ENCODE measurements around the gene ZBTB37. TPM values are rescaled to one million over a fixed set of nuclear protein-coding genes. Genes with fewer than 3 reads are reported as not detected.

ZBTB37 gene
- total and polyA plus RNA-seq, 2 of the 4 experiments (the other 2 are of a cell fraction) = 1.0 to 13.1 TPM

DNA sequence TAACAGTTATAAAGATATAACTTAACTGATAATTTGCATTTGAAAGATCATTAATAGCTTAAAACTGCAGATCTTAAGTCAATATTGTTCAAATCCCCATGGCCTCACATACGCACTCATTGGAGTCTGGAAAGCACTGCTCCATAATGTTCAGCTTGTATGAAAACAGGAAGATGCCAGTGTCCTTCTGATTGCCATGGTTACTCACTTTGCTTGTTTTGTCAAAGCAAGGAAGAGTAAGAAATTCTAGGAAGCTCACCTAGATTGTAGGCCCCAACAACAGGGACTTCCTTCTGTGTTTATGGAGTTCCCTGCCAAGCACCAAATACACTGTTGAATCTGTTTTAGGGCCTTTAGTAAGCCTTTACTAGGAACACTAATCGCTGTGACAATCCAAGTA lies 11.3 kb upstream of the ZBTB37 start:
- dilution Hi-C loops (cut with HindIII; ENCODE audit: low sequenced_read_pairs, unreplicated experiment) = no loop called here
- Histone ChIP-seq H3K4ac (ENCODE audit: low read depth, low read length) (peak overlapping the region; percentile 78), H3K36me3 (ENCODE audit: control insufficient read depth, insufficient read depth, low read length) (peaks cover 12% of the 10 kb centered on the region), H4K91ac (ENCODE audit: insufficient read depth, low read depth, low read length) (peak overlapping the region; percentile 35; the same call in 1 of the 2 replicates), H2AK5ac (ENCODE audit: low read depth, low read length) (peak overlapping the region; percentile 62), H3K14ac (replicated peaks; ENCODE audit: low read depth, low read length) (peak overlapping the region; percentile 43), H2BK20ac (ENCODE audit: low read depth, low read length) (peak overlapping the region; percentile 73), H2BK15ac (ENCODE audit: low read depth, low read length) (no peak overlapping the region), H4K8ac (ENCODE audit: low read depth in 2 of 2, low read length in 2 of 2) (peak overlapping the region in 1 of 2 experiments; percentile 56; a peak in 2 of 4 replicates), H3K79me1 (ENCODE audit: low read depth in 1 of 2, low read length in 2 of 2) (peaks cover 5 to 33% of the 10 kb centered on the region in 2 experiments; a peak in 2 of 4 replicates), H2BK5ac (ENCODE audit: low read depth, low read length, poor library complexity, severe bottlenecking) (peak overlapping the region; percentile 90), H3K27ac (ENCODE audit: insufficient read depth, low read length) (peak overlapping the region; percentile 21; the same call in 1 of the 2 replicates), H3K9me1 (ENCODE audit: insufficient read depth, low read length) (peaks cover 5% of the 10 kb centered on the region; the same call in 1 of the 2 replicates), H3K9me3 (ENCODE audit: control insufficient read depth, insufficient read depth, low read length) (no peaks in the 10 kb centered on the region), H3K4me2 (ENCODE audit: low read depth, low read length) (peak overlapping the region; percentile 36; the same call in 1 of the 2 replicates), H3K9ac (ENCODE audit: low read depth, low read length) (no peak overlapping the region), H2AFZ (replicated peaks; ENCODE audit: low read length, poor library complexity) (no peak overlapping the region), H2AK9ac (replicated peaks; ENCODE audit: low read depth, low read length, poor library complexity) (no peak overlapping the region), H3K23ac (ENCODE audit: low read depth, low read length) (0 out of 2 replicates have a peak overlapping the region, but pooled peaks have one; percentile 55), H3K4me1 (ENCODE audit: control insufficient read depth, insufficient read depth, low read length) (peaks cover 16% of the 10 kb centered on the region), H3K18ac (ENCODE audit: low read depth, low read length) (peak overlapping the region; percentile 4; the same call in 1 of the 2 replicates), H4K5ac (ENCODE audit: low read depth, low read length) (no peak overlapping the region; the same call in 1 of the 2 replicates), H4K20me1 (ENCODE audit: insufficient read depth, low read length) (peaks cover 12% of the 10 kb centered on the region), H3K56ac (ENCODE audit: extremely low read depth, insufficient read depth, low read length) (no peak overlapping the region), H3K4me3 (ENCODE audit: insufficient read depth, low read depth, low read length) (no peak overlapping the region), H3K27me3 (ENCODE audit: control insufficient read depth, insufficient read depth, low read length) (no peaks in the 10 kb centered on the region), H2BK120ac (ENCODE audit: low read depth, low read length) (peak overlapping the region; percentile 60; the same call in 1 of the 2 replicates)
- intact Hi-C loops (cut with micrococcal nuclease) = no loop called here
- DNase-seq (peak; percentile 44), ATAC-seq (ENCODE audit: low read depth) (no peak)
- WGBS, 2 experiments (ENCODE audit: extremely low coverage in 2 of 2, insufficient read length in 1 of 2) = no CpG with 5 or more reads among the region's 2 CpGs
- ChIA-PET CTCF (interaction anchor here (2.7 kb wide), 1 partner anchor 9 kb away, joined by 8 read pairs; no protein-coding TSS in a partner anchor), POLR2A (ENCODE audit: unreplicated experiment) (interaction anchor here (0.6 kb wide), 2 partner anchors 9 to 29 kb away, joined by 3 read pairs; no protein-coding TSS in a partner anchor)
- in situ Hi-C loops (cut with MboI; ENCODE audit: low sequenced_read_pairs) = no loop called here
- TF ChIP-seq MAFK (IDR thresholded peaks at IDR 0.05; ENCODE audit: low read depth, low read length) (no peak), RFX5 (IDR thresholded peaks at IDR 0.05; ENCODE audit: low read depth, low read length) (no peak), CEBPB (IDR thresholded peaks at IDR 0.05; ENCODE audit: low read depth, low read length) (no peak), CHD1 (IDR thresholded peaks at IDR 0.05; ENCODE audit: low read depth, low read length) (no peak), ELK1 (IDR thresholded peaks at IDR 0.05; ENCODE audit: borderline replicate concordance, low read depth, low read length) (no peak), SMC3 (IDR thresholded peaks at IDR 0.05; ENCODE audit: low read depth, low read length) (no peak), NFE2L2 (IDR thresholded peaks at IDR 0.05; ENCODE audit: low read depth, low read length) (no peak), MAZ (IDR thresholded peaks at IDR 0.05; ENCODE audit: borderline replicate concordance, low read depth, low read length) (no peak), RCOR1 (IDR thresholded peaks at IDR 0.05; ENCODE audit: insufficient replicate concordance, low read length) (no peak), BHLHE40 (IDR thresholded peaks at IDR 0.05; ENCODE audit: low read depth, low read length) (no peak), RAD21 (IDR thresholded peaks at IDR 0.05; ENCODE audit: low read length) (no peak), POLR2A (IDR thresholded peaks at IDR 0.05; ENCODE audit: low read depth, low read length) (no peak), FOS (IDR thresholded peaks at IDR 0.05; ENCODE audit: low read depth, low read length) (no peak), MXI1 (IDR thresholded peaks at IDR 0.05; ENCODE audit: borderline replicate concordance, low read depth, low read length) (no peak)
- TF ChIP-seq, protein P1, sequence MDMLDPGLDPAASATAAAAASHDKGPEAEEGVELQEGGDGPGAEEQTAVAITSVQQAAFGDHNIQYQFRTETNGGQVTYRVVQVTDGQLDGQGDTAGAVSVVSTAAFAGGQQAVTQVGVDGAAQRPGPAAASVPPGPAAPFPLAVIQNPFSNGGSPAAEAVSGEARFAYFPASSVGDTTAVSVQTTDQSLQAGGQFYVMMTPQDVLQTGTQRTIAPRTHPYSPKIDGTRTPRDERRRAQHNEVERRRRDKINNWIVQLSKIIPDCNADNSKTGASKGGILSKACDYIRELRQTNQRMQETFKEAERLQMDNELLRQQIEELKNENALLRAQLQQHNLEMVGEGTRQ (IDR thresholded peaks at IDR 0.05; ENCODE audit: low read depth, low read length) = no peak
- TF ChIP-seq, protein P2, sequence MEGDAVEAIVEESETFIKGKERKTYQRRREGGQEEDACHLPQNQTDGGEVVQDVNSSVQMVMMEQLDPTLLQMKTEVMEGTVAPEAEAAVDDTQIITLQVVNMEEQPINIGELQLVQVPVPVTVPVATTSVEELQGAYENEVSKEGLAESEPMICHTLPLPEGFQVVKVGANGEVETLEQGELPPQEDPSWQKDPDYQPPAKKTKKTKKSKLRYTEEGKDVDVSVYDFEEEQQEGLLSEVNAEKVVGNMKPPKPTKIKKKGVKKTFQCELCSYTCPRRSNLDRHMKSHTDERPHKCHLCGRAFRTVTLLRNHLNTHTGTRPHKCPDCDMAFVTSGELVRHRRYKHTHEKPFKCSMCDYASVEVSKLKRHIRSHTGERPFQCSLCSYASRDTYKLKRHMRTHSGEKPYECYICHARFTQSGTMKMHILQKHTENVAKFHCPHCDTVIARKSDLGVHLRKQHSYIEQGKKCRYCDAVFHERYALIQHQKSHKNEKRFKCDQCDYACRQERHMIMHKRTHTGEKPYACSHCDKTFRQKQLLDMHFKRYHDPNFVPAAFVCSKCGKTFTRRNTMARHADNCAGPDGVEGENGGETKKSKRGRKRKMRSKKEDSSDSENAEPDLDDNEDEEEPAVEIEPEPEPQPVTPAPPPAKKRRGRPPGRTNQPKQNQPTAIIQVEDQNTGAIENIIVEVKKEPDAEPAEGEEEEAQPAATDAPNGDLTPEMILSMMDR (conservative IDR thresholded peaks at IDR 0.05; ENCODE audit: low read depth, low read length) = no peak
- BruUV-seq (replicated peaks) = no TSS peak

All from IMR-90 (cell line).